Activated CD4-positive, CD25-positive, alpha-beta regulatory T cell (primary cell): ENCODE measurements around the gene CDH2.

Experiments used
- DNase-seq, 4 experiments: peaks; one replicate each; lab custom pipeline; 2025; lab: John Stamatoyannopoulos, UW

Gene CDH2

DNA sequence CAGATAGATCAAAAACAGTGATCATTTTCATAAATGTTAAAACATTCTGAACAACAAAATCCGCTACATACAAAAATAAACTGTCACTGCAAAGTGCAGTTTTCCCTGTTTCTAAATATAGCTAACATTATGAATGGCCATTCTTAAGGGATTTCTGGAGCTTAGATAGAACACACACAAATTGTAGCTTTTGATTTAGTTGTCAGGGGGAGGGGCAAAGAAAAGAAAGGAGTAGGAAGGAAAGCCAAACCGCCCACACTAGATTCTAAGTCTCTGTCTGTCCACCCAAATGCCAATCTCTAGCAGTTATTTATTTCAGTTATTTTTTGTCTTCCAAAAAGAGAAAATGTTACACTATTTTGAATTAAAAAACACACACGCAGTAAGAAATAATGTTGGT lies 182.4 kb downstream of the CDH2 start:
- no peak for DNase-seq

DNA sequence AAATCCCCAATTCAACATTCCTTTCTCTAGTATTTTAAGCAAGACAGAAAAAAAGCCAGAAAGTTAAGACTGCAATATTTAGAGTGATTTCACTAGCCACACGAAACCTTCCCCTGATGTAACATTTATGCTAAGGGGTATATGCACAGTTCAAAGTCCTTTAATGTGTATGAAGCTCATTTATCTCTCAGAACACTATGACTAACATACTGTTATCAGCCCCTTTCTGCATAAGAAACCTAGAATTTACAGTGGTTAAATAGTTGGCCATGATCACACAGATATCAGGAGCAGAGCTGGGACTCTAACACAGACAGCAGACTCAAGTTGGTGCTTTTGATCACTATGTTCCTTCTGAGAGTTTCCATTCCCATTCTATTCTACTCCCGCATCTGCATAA lies 185.5 kb downstream of the CDH2 start:
- DNase-seq = no peak

DNA sequence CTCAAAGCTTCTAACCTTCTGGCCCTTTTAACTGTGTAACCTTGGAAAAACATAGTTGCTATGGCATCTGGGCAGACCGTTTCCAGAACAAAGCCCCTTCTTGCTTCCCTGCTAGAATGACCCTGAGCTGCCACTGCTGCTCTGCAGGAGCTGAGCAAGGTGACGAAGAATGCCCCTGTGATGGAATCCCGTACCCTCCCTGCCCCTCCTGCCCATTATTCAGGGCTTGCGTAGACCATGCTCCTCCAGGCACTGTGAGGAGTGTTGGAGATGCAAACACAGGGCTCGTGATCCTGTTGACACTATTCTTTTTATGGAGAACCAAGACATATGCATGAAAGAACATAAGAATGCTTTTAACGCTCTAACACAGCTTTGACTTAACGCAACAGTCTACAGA lies 191.1 kb downstream of the CDH2 start:
- no peak for DNase-seq

DNA sequence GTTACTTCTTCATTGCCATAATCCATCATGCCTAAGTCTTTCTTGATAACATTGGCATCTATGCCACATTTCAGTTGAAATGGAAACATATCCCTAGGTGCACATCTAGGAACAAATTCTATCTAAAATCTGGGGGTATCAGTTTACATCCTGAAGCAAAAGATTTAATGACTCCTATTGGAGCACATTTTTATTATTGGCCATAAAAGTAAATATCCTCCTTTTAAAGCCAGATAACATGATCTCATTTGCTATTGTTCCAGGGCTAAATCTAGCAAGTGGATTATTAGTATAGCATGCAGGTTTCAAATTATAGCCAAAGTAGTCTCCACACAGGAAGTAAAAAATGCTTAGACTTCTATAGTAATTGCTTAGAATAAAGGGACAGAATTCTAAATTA lies 193.2 kb downstream of the CDH2 start:
- DNase-seq = no peak

- no peak for DNase-seq
Observed at GRCh38 chr18:27976806-27977408, 200.0 kb downstream of the CDH2 start.

DNA sequence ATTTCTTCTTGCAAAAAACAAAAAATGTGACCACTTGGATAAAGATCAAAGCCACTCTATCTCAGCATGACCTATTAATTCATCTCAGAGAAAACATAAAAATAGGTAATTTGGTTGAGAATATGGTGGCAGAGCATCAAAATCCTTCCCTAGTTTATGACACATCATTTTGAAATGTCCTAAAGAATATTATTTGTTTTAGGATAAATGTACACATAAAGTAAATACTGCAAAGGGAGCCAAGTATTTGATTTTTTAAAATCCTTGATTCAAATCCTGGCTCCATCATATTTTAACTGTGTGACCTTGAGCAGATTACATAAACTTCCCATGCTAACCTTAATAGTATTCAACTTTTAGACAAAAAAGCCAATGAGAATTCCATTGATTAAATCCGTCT lies 206.6 kb downstream of the CDH2 start:
- no peak for DNase-seq

GRCh38 chr18:27969206-27969605 lies 207.7 kb downstream of the CDH2 start:
- DNase-seq = no peak

GRCh38 chr18:27967913-27968824 lies 208.8 kb downstream of the CDH2 start:
- no peak for DNase-seq

DNA sequence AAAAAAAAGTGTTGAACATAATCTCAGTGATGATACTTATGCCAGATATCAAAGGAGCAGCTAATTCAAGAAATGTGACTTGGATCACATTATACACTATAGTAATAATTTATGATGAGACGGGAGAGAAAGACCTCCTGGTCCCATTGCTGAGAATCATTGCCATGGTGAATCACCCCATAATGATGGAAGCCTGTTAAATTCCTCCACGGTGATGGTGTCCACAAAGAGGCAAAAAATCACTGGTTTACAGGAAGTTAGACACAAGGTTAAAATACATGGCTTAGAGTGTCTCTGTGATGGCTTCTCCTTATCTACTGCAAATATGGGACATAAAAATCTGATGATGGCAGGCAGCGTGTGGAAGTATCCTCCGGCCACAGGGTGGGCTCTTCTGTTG lies 210.0 kb downstream of the CDH2 start:
- no peak for DNase-seq

DNA sequence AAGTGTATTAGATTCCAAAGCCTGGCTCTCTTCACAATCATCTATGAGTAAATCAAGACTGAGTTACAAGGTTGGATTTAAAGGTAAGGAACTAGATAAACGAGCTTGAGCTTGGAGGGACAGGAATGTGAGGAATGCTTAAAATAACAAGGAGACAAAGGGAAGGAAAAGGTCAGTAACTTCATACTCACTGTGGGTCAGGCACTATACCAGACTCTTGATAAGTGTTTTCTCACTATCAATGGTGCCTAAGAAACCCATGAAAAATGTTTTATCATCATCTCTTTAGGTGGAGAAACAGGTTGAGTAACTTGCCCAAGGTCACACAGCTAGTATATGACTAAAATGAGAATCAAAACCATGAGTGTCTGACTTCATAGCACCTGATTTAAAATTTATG lies 212.1 kb downstream of the CDH2 start:
- no peak for DNase-seq

DNA sequence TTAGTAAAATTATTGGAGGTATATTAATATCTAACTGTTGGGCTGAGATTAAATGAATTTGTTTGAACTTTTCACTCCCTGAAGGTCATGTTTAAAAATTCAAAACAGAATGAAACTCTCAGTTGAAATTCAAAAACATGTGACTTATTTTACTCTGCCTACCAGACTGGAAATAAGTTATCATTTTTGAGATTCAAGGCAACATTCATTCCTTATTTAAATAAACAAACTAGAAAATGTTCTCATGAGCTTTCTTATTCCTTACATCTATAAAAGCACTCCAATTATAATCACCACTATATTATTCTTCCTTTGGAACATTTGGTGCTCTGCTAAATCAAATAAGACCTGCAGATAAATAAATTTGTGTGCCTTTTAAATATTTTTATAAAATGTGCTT lies 217.8 kb downstream of the CDH2 start:
- no peak for DNase-seq

DNA sequence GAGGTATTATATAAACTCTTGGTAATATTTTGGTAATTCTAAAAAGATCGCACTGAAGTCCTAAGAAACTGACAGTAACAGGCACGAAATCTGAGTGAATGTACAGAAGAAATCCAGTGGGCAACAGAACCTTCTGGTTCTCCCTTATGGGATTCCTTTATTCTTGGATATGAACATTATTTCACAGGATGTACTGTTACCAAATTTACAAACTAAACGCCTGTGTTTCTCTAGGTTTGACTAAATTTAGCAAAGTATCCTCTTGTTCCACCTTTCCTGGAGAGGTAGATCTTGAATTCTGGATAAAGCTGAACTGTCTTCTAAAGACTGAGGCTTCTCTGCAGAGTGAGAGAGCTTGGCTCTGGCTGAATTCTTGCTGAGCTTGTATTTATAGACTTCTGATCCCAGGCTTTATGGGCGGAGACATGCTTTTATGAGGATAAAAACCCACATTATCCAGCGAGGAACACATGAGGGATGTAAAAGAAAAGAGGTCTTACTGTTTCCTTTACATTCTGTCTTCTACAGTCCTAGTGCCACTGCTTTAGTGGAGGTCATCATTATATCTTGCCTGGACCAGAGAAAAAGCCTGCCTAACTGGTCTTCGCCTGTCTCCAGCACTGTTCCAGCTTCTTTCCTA lies 220.8 kb downstream of the CDH2 start:
- DNase-seq = no peak

- DNase-seq = no peak
Observed at GRCh38 chr18:27954226-27954625, 222.7 kb downstream of the CDH2 start.

DNA sequence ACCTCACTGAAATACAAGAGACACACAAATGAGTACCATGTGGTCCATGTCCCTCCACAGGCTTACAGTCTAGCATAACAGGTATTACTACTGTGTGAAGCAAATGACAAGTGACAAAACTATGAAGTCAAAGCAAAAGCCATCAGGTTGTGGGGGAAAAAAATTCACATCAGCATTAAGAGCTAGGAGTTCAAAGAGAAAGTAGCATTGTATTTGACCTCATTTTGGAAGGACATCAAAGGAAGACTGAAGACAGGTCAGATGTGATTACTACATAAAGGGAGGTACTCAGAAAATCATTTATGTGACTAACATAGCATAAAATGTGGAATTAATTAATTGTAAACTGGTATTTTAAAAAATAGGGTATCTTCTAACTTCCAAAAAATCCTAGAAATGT lies 224.2 kb downstream of the CDH2 start:
- no peak for DNase-seq

DNA sequence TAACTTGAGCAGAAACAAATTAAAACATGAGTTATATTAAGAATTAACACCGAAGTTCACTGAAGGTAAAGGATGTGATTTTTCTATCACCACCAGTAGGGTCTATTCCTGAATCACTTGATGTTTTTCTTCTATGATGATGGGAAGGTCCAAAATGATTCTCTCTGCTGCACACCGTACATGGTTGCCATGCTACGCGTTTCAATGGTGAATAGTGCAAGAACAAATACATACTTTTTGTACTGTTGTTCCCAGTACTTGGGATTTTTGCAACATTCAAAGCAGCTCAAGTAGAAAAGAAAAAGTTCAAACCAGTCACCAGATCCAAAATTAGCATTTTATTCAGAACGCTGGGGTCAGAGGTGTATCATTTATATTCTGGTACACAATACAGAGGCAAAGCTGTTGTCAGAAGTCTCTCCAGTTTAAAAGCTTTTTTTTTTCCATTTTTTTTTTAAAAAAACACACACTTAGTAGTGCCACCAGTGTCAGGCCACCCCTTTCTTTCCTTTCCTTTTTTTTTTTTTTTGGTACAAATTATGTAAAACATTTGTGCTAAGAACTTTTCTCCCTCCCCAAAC lies 226.2 kb downstream of the CDH2 start:
- DNase-seq = no peak

DNA sequence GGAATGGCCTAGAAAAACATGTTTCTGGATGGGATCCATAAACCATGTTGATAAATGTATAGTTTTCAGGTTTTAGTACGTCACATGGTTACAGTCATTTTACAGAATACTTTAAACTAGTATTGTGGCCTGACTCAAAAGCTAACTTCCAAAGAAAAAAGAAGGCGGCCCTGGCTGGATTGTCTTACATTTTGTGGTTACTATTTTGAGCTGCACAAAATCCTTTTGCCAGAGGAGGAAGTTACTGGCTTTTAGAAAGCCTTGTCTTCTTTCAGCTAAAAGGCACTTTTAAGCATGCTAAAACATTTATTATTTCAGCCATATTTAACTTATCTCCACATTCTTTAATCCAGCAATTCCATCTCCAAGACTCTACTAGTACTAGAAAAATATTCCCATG lies 227.9 kb downstream of the CDH2 start:
- no peak for DNase-seq

GRCh38 chr18:27942706-27943105 lies 234.2 kb downstream of the CDH2 start:
- no peak for DNase-seq

- no peak for DNase-seq
Observed at GRCh38 chr18:27931535-27931934, 245.4 kb downstream of the CDH2 start.

DNA sequence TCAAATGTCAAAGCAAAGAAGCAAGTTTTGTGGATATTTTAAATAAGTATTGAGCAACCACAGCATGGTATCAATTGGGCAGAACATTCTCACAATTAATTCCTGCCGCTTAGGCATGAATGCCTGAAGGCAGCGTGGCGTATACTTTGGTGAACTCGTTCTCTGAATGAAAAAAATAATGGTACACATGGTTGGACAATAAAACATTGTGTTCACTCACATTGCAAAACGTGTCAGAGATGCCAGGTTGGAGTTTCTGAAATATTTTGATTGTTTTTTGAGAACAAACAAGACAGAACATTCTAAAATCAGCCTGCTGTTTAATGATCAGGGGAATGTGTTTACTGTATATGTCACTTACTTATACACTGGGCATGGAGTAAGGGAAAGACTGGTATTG lies 254.2 kb downstream of the CDH2 start:
- no peak for DNase-seq

DNA sequence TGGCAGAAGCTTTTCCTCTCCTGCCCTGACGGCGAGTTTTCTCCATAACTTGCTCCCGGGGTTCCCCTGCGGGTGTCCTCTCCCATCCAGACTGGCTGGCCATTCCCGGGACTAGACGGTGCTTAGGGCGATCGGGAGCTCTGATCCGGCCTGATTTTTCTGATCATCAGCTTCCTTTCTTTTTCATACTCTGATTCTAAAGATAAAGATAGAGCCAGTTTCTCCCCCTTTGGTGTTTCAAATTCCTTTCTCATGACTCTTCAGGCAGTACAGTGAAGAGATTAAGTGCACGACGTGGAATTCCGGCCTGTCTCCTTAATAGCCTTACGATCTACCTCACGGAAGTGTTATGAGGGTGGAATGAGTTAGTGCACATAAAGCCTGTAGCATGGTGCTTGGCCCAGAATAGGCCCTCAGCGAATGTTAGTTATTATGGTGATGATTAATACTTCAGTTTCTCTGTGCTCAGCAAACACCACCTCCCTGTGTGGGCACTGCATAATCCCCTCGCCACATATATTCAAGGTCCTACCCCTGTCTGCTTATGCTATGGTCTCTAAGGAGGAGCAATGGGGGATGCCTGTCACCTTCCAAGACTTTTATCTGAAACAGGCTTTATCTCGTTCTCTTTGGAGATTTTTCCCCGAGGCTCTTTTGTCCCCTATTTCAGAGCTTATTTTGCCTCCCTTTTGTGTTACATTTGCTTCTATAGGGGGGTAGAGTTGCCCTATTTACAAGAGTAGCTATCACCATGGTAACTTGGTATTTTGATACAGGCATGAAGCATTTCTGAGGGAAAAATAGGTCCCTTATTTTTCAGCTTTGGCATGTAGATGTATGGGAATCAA lies 254.8 kb downstream of the CDH2 start:
- no peak for DNase-seq

DNA sequence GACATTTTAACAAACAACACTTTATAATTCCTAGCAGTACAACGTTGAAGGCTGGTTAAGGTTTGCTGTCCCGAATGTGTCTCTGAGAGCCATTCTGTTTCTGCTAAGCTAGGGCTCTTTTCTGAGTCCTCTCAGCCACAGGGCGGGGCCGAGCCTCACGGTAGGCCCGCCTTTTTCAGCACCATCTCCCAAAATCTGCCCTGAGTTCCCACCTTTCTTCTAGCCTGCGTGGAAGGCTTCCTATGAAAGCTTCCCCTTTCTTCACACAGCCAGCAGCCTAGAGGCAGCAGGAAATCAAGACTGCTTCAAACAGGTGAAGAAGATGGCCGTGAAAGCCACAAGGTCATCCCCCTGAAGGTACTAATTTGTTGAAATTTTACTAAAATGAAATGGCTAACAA lies 255.5 kb downstream of the CDH2 start:
- DNase-seq = no peak

GRCh38 chr18:27920836-27921235 lies 256.1 kb downstream of the CDH2 start:
- DNase-seq = no peak
